ENCODE measurements around the gene LKAAEAR1. TPM values are rescaled to one million over a fixed set of nuclear protein-coding genes. Genes with fewer than 3 reads are reported as not detected.

Gene LKAAEAR1
- total and polyA plus RNA-seq, 2 experiments from 2014 or later: 1.8 TPM; not detected in 1

- TF ChIP-seq POLR2AphosphoS5 (IDR thresholded peaks at IDR 0.05; ENCODE audit: low read depth): 0 out of 2 replicates have a peak, but pooled peaks have one; percentile 23
Measured at GRCh38 chr20:64038565-64039292, 45.5 kb downstream of the LKAAEAR1 start (continued).

GRCh38 chr20:64038224-64038564 is 46.0 kb downstream of the LKAAEAR1 start:
- DNase-seq (ENCODE audit: low spot score): peak; percentile 40
- Mint-ChIP-seq H3K27me3 (ENCODE audit: insufficient read depth, low read depth, poor library complexity) (peaks cover 49% of the 10 kb centered on the region), H3K9me3 (no peaks in the 10 kb centered on the region), H3K36me3 (ENCODE audit: low read depth) (peaks cover 6% of the 10 kb centered on the region), H3K27ac (no peak overlapping the region), H3K4me3 (peak overlapping the region; percentile 65; the same call in 2 of the 3 replicates), H3K4me1 (peaks cover 32% of the 10 kb centered on the region)
- no peaks in the 10 kb centered on the region for H3K79me2 ChIP-seq (replicated peaks; ENCODE audit: insufficient read depth)
- ATAC-seq: peak; percentile 35
- H2AFZ ChIP-seq: peak overlapping the region; percentile 89; the same call in 1 of the 2 replicates
- H3K27ac ChIP-seq (ENCODE audit: low read depth): no peak overlapping the region
- H3F3A ChIP-seq (replicated peaks; ENCODE audit: low read depth): peaks cover 10% of the 10 kb centered on the region; the same call in 1 of the 2 replicates
- peaks cover 56% of the 10 kb centered on the region for H3K27me3 ChIP-seq (ENCODE audit: insufficient read depth)
- H3K4me1 ChIP-seq (ENCODE audit: insufficient read depth): peaks cover 39% of the 10 kb centered on the region
- no peaks in the 10 kb centered on the region for H3K36me3 ChIP-seq (ENCODE audit: insufficient read depth)
- TF ChIP-seq ETS1 (IDR thresholded peaks at IDR 0.05): no peak
- no peak for TF ChIP-seq REST (IDR thresholded peaks at IDR 0.05; ENCODE audit: unreplicated experiment)
- no peak for TF ChIP-seq ZNF331 (CRISPR knock-in tag; IDR thresholded peaks at IDR 0.05; ENCODE audit: low read depth)
- no peak for TF ChIP-seq JUNB (IDR thresholded peaks at IDR 0.05; ENCODE audit: unreplicated experiment)
- H3K4me2 ChIP-seq: peak overlapping the region; percentile 91
- H4K20me1 ChIP-seq (replicated peaks; ENCODE audit: insufficient read depth): no peaks in the 10 kb centered on the region
- peak overlapping the region; percentile 79 for H3K4me3 ChIP-seq
- no peaks in the 10 kb centered on the region for H3K9me2 ChIP-seq (ENCODE audit: insufficient read depth)

GRCh38 chr20:64037498-64038213 is 46.5 kb downstream of the LKAAEAR1 start:
- ATAC-seq (peak; percentile 17), DNase-seq (ENCODE audit: low spot score) (peak; percentile 48)
- peak overlapping the region; percentile 79 for H3K4me3 ChIP-seq
- no peaks in the 10 kb centered on the region for H4K20me1 ChIP-seq (replicated peaks; ENCODE audit: insufficient read depth)
- Mint-ChIP-seq H3K4me1 (peaks cover 32% of the 10 kb centered on the region), H3K4me3 (peak overlapping the region; percentile 65), H3K27ac (no peak overlapping the region), H3K9me3 (no peaks in the 10 kb centered on the region), H3K36me3 (ENCODE audit: low read depth) (peaks cover 6% of the 10 kb centered on the region), H3K27me3 (ENCODE audit: insufficient read depth, low read depth, poor library complexity) (peaks cover 50% of the 10 kb centered on the region)
- no peaks in the 10 kb centered on the region for H3K9me2 ChIP-seq (ENCODE audit: insufficient read depth)
- no peak overlapping the region for H2AFZ ChIP-seq
- peak overlapping the region; percentile 91 for H3K4me2 ChIP-seq
- peaks cover 10% of the 10 kb centered on the region; the same call in 1 of the 2 replicates for H3F3A ChIP-seq (replicated peaks; ENCODE audit: low read depth)
- no peaks in the 10 kb centered on the region for H3K79me2 ChIP-seq (replicated peaks; ENCODE audit: insufficient read depth)
- TF ChIP-seq ZNF331 (CRISPR knock-in tag; IDR thresholded peaks at IDR 0.05; ENCODE audit: low read depth) (no peak), POLR2AphosphoS5 (IDR thresholded peaks at IDR 0.05; ENCODE audit: low read depth) (peak; percentile 34; the same call in 1 of the 2 replicates)
- H3K27ac ChIP-seq (ENCODE audit: low read depth): no peak overlapping the region
- H3K4me1 ChIP-seq (ENCODE audit: insufficient read depth): peaks cover 39% of the 10 kb centered on the region
- H3K27me3 ChIP-seq (ENCODE audit: insufficient read depth): peaks cover 53% of the 10 kb centered on the region
- no peaks in the 10 kb centered on the region for H3K36me3 ChIP-seq (ENCODE audit: insufficient read depth)
